Breast epithelium (tissue), 3 donors: Measurements from ENCODE around the gene YWHAH.

Experiments
- CTCF ChIP-seq, 3 donors: fragments of 450-650 bp; IDR thresholded peaks; one replicate each; pipeline ENCODE4 v1.5.1; 2016 to 2017; ENCODE audit warnings: antibody characterized with exemption in 3 of 3, mild to moderate bottlenecking in 3 of 3, moderate library complexity in 3 of 3
- POLR2A ChIP-seq: fragments of 450-650 bp; IDR thresholded peaks from one replicate; pipeline ENCODE4 v1.6.1; 2016; ENCODE audit warnings: antibody characterized with exemption, mild to moderate bottlenecking, moderate library complexity
- POLR2AphosphoS5 ChIP-seq, 3 donors: sonication (generic); formaldehyde crosslinking; IDR thresholded peaks; one replicate each; pipeline ENCODE4 v1.6.1; 2017; ENCODE audit warnings: antibody characterized with exemption in 3 of 3

DNA sequence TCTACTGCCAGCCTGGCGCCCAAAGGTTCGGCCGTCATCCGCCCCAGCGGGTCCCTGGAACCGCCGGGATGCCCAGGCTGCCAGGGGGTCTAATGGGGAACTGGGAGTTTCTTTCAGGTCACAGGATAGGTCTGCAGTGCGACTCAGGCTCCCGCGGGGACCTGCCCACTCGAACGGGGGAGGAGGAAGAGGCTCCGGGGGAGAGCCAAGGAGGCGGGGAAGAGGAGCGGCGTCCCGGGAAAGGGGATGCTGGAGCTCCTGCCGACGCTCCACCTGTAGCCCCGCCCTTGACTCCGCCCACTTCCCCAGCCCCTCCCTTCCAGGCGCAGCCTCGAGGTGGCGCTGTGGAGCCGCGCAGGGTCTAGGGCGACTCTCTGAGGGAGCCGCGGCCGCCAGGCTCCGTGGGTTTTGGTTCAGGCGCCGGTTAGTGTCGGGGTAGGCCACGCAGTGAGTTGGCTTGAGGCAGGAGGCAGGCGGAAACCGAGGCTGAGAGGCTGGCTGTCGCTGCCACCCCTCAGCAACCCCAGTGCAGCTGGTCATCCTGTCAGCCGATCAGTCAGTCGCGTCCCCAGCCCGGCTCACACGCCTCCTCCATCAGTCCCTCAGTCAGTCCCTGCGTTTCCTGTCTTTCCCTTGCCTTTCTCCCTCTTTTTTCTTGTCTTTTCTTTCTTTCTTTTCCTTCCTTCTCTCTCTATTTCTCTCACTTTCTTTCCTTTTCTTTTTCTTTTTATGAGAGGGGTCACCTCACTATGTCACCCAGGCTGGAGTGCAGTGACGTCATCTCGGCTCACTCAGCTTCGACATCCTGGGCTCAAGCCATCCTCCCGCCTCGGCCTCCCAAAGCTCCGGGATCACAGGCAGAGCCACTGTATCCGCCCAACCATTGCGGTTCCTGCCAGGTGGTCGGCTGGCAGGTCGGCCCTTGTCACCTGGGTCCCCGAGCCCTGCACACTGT is 26.4 kb downstream of the YWHAH start:
- TF ChIP-seq CTCF (IDR thresholded peaks at IDR 0.05) (peak; percentile 67 to 87 (median 81)), POLR2A (no peak), POLR2AphosphoS5 (IDR thresholded peaks at IDR 0.05) (peak in 2 of 3 donors; percentile 15 to 22)
